ENCODE measurements around the gene KRTAP4-12.
"Not testable (repeated sequence)": the region's sequence is repeated elsewhere in the genome, so short reads cannot be mapped to it uniquely, and the experiment has no call there.

The KRTAP4-12 gene

GRCh38 chr17:41096055-41096454 is 27.9 kb downstream of the KRTAP4-12 start:
- DNase-seq (ENCODE audit: low read depth in 2 of 2, low spot score in 1 of 2): no peak

GRCh38 chr17:41088760-41089352 is 35.1 kb downstream of the KRTAP4-12 start:
- not testable (repeated sequence) for DNase-seq (ENCODE audit: low read depth in 2 of 2, low spot score in 1 of 2)

- DNase-seq (ENCODE audit: low read depth in 2 of 2, low spot score in 1 of 2): not testable (repeated sequence)
Measured at GRCh38 chr17:41084100-41084856, 39.7 kb downstream of the KRTAP4-12 start, which contains the start of gene KRTAP4-7. KRTAP4-7 (plus strand) TSS chr17:41084150; CDS start chr17:41084207, 57 bp downstream.

DNA sequence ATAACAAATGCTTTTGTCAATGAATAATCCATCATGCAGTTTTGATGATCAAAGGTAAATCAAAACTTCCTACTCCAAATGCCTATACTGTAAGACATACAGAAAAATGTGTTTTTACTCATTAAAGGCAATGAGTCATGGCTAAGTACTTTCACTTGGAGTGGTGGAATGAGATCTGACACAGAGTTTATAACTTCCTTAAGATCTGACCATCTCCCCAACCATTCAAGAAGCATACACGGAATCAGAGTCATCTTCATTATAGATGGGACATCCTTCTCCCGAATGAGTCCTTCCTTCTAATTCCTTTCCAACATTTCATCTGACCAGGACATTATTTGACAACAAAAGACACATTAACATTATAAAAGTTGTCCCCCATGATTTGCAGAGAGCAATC is 40.6 kb downstream of the KRTAP4-12 start:
- DNase-seq (ENCODE audit: low read depth in 2 of 2, low spot score in 1 of 2): not testable (repeated sequence)

DNA sequence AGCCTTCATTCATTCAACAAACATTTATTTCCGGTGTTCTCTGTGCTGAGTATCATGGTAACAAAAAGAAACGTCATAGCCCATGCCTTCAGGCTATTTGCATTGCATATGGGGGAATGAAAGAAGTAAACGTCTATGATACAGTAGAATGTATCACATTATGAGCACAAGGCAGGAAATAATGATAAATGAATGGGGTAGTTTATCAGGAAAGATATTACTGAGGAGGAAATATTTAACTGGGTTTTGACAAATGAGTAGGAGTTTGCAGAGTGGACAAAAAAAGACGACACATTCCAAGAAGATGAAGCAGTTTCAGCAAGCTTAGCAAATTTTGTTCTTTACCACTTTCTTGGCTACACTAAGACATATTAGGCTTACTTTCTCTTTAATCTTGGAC is 41.4 kb downstream of the KRTAP4-12 start:
- no peak for DNase-seq (ENCODE audit: low read depth in 2 of 2, low spot score in 1 of 2)

DNA sequence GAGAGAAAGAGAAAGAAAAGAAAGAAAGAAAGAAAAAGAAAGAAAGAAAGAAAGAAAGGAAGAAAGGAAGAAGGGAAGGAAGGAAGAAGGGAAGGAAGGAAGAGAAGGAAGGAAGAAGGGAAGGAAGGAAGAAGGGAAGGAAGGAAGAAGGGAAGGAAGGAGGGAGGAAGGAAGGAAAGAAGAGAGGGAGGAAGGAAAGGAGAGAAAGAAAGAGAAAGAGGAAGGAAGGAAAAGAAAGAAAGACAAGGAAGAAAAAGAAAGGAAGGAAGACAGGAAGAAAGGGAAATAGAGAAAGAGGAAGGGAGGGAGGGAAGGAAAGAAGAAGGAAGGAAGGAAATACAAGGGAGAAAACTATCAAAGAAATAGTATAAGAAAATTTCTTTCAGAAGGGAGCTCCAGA is 47.2 kb downstream of the KRTAP4-12 start:
- no peak for DNase-seq (ENCODE audit: low read depth in 2 of 2, low spot score in 1 of 2)

DNA sequence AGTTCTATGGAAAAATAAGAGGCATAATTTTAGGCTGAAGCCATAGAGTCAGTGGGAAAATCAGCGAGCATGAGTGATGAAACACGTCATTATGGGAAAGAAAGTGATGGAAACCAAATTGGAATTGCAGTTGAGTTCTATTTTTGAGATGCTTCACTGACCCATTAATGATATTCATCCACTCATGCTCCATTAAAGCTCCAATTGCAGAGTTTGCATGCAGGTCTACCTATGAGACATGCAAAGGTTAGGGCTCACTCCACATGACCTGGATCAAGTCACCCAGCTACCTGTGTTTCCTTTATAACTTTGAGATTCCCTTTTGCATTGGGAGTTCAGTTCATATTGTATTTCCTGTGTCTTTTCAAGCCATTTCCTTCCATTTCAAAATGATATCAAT is 50.3 kb downstream of the KRTAP4-12 start:
- no peak for DNase-seq (ENCODE audit: low read depth in 2 of 2, low spot score in 1 of 2)
